ENCODE data around the gene MYH9.

MYH9 gene

DNA sequence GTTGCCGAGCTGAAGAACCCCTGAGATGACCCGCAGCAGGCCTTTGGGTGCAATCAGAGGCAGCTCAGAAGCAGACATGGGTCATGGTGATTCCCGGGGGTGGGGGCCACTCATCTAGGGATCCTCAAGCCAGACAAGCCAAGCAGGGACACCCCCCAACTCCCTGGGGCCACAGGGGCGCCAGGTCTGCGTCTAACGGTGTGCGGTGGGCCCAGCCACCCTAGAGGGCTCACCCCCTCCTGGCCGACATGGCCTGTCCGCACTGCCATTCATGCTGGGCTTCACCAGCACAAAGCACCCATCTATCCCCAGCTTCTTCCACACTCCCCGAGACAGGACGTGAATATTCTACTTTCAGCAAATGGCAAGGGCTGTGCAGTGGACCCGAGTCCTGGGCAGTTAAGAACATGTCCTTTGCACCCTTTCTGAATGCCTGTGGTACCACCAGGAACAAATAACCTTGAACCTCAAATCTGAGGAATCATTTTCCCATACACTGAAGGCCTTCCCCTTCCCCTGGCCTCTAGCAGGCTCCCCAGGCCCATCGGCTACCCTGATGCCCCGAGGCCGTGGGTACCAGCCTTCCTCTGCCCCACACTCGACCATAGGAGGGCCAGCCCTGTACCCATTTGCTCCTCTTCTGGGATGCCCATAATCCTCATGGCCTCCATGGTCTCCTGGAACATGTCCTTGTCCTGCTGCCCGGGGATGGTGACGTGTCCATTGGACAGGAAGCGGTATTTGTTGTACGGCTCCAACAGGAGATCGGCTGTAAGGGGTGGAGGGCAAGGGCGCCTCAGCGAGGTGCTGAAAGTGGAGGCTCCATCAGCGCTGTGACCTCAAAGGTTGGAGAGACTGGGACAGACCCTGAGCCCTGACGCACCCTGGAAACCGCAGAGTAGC lies 67.9 kb downstream of the MYH9 start:
- in situ Hi-C loops (cut with MboI; ENCODE audit: low sequenced_read_pairs), result no loop called here

DNA sequence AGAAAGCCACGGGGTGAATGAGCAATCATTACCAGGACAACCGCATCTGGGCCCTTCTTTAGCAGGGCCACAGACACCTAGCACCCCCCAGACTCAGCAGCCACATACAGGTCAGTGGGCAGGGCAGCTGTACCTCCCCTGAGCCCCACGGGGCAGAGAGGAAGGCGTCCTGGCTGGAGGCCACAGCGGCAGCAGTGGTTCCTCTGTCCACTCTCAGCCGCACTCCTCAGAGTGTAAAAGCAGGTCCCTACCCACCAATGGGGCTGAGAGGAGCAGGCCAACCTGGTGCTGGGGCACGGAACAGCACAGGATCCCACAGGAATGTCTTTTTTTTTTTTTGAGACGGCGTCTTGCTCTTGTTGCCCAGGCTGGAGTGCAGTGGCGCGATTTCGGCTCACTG lies 69.3 kb downstream of the MYH9 start:
- in situ Hi-C loops (cut with MboI; ENCODE audit: low sequenced_read_pairs), result no loop called here

DNA sequence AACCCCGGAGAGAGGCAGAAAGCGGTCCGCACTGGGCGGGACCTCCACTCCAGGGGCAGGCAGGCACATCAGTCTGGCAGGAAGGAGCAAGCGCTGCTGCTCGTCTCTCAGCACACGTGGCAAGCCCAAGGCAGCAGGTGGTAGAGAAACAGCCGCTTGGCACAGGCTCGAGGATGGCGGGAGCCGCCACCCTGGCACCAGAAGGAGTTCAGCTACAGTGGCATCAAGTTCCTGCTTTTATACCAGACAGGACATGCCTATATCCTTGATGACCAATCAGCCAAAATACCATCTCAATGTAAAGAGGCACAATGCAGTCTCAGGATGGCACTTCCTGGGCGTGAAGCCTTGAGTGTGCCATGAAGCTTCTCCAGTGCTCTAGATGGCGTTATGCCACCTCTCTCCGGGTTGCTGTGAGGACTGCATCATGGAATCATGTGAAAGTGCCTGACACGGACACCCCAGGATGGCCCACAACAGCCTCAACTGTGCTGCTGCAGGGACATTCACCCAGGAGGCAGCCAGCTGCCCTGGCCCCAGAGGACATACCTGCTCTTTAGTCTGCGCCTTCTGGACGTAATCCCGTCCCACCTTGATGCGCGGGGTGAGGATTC lies 70.0 kb downstream of the MYH9 start:
- in situ Hi-C loops (cut with MboI; ENCODE audit: low sequenced_read_pairs), result no loop called here

DNA sequence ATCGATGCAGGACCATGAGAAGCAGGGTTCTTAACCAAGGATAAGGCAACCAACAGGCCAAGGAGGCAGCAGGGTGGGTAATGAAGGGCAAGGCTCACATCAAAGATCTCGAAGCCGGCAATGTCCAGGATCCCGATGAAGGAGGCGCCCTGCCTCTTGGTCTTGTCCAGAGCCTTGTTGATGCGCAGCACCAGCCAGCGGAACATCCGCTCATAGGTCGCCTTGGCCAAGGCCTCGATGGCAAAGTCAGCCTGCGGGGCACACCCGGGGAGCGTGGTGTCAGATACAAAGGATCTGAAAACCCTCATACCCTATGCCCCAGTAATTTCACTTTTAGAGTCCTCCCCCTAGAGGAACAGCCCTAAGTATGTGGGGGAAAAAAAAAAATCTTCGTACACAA lies 71.3 kb downstream of the MYH9 start:
- in situ Hi-C loops (cut with MboI; ENCODE audit: low sequenced_read_pairs), result no loop called here

DNA sequence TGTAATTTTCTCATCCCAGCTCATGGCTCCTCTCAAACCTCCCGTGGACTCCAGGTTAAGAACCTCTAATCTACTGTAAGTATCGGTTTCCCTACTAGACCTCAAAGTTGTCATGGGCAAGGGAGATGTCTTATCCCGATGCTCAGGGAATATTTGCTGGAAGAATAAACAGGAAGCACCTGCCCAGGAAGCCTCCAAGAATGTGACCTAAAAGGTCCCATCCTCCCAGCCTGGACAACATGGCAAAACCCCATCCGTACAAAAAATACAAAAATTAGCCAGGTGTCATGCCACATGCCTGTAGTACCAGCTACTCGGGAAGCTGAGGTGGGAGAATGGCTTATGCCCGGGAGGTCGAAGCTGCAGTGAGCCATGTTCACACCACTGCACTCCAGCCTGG lies 72.4 kb downstream of the MYH9 start:
- in situ Hi-C loops (cut with MboI; ENCODE audit: low sequenced_read_pairs), result no loop called here

DNA sequence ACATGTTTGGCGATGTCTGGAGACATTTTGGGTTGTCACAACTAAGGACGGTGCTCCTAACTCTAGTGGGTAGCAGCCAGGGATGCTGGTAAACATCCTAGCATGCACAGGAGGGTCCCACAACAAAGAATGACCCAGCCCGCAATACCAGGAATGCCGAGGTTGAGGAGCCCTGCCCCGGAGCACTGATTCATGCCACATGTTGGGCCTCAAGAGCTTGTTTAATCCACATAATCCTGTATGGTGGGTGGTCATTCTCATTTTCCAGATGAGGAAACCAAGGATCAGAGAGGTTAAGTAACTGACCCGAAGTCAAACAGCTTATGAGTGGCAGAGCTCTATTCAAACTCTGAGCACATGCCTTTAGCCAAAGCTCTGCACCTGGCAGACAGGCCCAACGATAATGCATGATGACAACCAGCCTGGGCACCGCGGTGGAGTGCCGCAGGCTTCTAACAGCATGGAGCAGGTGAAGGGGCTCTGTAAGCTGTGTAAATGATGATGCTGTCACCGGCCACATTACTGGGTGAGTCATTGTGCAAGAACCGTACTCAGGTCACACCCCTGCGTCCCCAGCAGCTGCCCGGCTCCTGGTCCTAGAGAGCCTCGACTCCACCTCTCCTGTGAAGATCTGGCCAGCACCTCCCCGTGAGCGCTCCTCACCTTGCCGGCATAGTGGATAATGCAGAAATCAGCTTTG lies 76.2 kb downstream of the MYH9 start:
- in situ Hi-C loops (cut with MboI; ENCODE audit: low sequenced_read_pairs), result no loop called here

DNA sequence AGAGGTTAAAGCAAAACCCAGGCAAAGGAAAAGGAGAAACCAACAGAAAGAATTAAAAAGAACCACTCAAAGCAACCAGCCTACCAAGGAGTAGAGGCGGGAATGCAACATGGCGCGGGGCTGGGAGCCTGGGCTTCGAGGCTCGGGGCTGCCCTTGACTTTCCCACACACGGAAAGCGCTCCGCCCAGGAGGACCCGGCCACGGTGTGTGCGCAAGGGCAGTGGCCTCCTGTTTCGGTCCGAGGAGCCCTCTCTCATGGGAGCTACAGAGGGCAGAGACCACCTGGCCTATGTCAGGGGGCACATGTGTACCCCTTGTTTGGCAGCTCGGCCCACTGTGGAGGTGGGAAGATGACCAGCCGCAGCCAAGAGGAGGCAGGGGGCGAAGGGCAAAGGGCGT lies 78.9 kb downstream of the MYH9 start:
- in situ Hi-C loops (cut with MboI; ENCODE audit: low sequenced_read_pairs), result no loop called here

DNA sequence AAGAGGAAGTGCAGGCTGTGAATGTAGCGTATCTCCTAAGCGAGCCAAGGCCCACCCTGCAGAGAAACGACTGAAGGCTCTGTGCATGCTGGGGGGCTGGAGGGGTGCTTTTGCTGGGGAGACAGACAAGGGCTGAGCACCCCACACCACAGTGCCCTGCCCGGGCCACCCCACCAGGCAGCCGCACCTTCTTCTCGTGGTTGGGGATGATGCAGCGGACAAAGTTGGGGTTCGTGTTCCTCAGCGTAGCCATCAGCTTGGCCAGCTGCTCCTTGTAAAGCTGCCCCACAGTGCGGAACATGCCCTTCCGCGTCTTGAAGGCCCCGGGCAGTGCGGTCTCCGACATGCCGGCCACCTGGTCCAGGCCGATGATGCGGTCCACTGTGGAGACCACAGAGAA lies 81.5 kb downstream of the MYH9 start:
- in situ Hi-C loops (cut with MboI; ENCODE audit: low sequenced_read_pairs), result no loop called here

DNA sequence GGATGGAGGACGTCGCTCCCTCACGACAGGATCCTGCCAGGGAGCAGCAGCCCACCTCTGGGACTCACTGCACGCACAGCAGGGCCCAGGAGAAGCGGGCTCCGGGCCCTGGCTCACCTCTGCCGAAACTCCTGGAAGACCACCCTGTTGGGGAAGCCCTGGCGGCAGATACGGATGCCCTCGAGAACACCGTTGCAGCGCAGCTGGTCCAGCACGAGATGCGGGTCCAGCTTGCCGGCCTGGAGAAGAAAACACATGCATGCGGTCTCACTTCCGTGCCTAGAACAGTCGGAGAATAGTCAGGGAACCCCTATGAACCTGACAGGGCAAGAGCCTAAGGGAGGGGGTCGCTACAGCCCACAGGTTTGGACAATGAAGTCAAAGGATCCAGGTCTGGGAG lies 82.0 kb downstream of the MYH9 start:
- in situ Hi-C loops (cut with MboI; ENCODE audit: low sequenced_read_pairs), result no loop called here

DNA sequence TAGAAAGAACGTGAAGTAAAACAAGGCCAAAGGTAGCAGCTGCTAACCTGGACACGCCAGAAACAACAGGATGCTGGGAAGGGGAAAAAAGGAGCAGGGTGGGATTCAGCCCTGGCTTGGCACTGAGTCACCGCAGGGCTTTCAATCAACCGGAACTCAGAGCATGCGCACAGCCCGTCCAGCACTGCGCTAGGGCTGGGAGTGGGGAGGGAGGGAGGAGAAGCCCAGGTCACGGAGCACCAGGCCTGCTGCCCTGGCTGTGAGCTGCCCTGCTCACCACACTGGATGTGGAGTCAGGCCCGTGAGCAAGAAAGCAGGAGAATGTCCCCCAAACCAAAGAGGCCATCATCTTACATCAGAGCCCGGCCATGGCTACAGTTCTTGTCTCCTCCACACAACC lies 83.3 kb downstream of the MYH9 start:
- in situ Hi-C loops (cut with MboI; ENCODE audit: low sequenced_read_pairs), result no loop called here

DNA sequence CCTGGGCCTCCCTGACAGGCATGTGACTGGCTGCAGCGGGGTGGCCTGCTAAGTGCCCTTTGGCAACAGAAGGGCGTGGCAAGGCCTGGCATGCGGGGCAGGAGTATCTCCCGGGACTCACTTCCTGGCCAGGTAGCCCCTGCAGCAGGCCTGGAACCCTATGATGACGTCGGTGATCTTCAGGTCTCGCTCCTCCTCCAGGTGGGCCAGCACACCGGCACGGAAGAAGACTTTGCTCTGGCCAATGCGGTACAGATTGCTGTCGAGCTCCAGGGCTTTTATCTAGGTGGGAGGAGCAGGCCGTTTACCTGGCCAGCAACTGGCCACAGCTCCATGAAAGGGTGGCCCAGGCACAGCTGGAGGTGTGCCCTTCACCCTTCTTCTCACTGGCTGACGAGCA lies 83.9 kb downstream of the MYH9 start:
- in situ Hi-C loops (cut with MboI; ENCODE audit: low sequenced_read_pairs), result no loop called here

DNA sequence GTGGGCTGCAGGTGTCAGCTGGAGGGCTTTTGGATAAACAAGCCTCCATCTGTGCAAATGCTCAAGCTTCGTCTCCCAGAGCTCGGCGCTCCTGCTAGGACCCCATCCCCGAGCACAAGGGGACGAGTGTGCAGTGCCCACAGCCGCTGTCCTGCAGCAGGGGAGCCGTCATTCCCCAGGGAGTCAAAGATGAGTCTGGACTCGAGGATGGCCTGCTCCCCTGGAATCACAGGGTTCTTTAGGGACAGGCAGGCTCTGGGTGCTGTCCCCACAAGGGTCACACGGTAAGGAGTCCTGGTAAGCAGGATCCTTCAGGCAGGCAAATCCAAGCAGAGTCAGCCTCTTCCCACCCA lies 84.7 kb downstream of the MYH9 start:
- in situ Hi-C loops (cut with MboI; ENCODE audit: low sequenced_read_pairs), result no loop called here

DNA sequence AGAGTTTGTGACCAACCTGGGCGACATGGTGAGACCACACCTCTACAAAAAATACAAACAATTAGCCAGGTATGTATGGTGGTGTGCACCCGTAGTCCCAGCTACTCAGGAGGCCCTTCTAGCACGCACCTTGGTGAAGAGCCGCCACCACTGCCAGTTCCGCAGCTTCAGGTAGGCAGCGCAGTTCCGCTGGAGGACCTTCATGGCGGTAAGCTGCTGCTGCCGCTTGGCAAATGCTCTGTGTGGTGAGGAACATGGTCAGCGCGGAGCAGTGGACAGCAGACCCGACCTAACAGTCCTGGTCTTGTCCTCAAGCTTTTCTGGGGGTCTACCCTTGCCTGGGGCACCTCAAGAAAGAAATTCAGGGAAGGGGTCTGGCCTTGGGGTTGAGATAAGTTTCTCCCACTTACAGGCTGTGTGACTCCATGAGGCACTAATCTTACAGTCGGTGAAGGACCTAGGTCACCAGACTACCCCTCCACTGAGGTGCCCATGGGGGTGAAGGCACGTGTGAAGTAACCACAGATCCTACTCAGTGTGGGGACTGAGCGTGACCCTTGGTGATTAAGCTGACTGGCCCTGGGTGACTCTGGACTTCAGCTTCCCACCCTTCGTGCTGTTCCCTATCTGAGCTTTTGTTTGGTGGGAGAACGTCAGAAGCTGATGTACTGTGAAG lies 85.2 kb downstream of the MYH9 start:
- in situ Hi-C loops (cut with MboI; ENCODE audit: low sequenced_read_pairs), result no loop called here

DNA sequence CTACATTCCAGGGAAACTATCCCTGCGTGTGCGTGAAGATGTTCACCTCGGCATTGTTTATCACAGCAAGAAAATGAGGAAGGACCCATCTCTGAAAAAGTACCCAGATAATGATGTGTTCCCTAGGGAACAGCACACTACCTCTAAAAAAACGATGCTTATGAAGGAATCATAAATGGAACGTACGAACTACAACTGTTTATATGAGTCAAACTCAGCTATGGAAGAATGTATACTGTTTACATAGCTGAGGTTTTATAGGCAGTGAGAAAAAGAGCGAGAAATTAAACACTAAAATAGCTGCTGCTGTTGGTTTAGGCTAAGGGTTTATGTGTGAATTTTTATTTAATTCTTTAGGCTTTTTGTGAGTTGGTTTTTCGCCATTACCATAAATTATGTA lies 85.9 kb downstream of the MYH9 start:
- in situ Hi-C loops (cut with MboI; ENCODE audit: low sequenced_read_pairs), result no loop called here

DNA sequence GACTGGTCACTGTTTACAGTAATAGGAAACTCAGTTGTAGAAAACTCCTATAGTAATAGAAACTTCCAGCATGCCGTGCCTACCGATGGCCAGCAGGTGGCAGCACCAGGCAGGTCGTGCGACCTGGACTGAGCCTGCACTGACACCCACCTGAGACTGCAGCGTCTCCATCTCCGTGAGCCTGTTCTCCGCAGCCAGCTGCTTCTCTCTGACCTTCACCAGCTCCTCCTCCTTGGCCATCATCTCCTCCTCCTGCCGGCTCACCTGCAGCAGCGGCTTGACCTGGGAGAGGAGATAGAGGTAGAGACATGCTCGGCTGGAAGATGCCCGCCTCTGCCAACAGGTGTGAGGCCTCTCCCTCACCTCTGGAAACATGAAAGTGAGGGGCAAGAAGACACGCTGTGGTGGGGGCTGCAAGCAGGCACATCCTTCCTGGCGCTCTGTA lies 86.4 kb downstream of the MYH9 start:
- in situ Hi-C loops (cut with MboI; ENCODE audit: low sequenced_read_pairs), result no loop called here

DNA sequence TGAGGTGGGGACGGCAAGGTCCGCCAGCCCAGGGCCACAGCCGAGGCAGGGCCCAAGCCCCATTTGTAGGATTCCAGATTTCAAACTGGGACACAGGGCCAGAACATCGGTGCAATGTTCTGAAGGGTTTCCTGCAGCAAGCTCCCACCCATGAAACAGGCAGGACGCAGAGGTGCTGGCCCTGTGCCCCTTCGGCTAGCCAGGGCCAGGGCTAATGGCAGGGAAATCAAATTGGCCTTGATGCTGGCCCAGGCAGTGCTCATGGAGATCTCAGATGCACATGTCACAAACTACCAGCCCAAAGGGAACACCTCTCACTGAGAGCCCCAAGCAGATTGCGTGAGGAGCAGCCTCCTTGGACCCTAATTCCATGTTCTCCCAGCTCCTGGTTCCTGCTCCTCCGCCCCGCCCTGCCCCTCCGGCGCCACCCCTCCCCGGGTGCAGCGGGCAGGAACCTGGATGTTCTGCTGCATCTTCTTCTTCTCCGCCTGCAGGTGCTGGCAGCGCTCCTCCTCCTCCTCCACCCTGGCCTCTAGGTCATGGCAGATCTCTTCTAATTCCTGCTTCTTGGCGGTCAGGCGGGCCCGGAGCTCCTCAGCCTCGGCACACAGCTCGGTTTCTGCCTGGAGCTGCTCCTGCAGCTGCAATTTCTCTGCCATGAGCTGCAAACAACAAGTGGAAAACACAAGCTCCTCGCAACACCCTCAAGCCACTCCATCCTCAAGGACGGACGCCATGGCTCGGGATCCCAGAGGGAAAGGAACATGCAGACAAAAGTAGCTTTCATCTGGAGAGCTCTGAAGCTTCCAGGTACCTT lies 87.2 kb downstream of the MYH9 start:
- in situ Hi-C loops (cut with MboI; ENCODE audit: low sequenced_read_pairs), result no loop called here

DNA sequence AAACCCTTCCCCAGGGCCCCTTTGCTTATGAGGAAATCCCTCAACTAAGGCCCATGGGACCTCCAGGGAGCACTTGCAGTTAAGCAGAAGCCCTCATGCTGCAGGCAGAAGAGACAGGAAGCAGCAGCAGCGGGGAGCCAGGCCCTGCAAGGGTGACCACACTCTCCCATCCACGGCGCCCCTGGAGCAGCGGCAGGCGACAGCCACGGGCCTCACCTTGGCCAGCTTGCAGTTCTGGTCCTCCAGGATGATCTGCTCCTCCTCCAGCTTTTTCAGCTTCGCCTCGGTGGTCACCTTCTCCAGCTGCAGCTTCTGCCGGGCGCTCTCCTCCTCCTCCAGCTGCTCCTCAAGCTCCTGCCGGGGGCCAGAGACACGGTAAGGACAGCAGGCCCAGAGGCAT lies 87.9 kb downstream of the MYH9 start:
- in situ Hi-C loops (cut with MboI; ENCODE audit: low sequenced_read_pairs), result loop anchor here (5.0 kb wide), 1 partner anchor 177 kb away; no protein-coding TSS in a partner anchor

DNA sequence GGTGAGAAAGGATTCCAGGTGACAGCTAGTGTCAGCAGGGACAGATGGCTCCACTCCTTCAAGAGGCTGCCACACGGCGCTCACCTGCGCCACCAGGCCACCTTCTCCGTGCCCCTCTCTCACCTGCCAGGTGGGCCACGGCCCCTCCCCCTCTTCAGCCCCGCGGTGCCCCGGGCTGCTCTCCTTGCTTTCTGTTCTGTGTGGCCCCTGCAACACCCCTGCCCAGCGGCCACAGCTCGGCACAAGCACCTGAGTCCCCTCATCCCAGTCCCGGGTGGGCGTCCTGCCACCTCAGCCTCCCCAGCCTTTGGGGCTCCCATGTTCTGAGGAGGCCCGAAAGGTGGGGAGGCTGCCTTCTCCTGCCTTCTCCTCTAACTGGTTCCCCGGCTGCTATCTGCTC lies 88.5 kb downstream of the MYH9 start:
- in situ Hi-C loops (cut with MboI; ENCODE audit: low sequenced_read_pairs), result loop anchor here (5.0 kb wide), 1 partner anchor 178 kb away; no protein-coding TSS in a partner anchor

DNA sequence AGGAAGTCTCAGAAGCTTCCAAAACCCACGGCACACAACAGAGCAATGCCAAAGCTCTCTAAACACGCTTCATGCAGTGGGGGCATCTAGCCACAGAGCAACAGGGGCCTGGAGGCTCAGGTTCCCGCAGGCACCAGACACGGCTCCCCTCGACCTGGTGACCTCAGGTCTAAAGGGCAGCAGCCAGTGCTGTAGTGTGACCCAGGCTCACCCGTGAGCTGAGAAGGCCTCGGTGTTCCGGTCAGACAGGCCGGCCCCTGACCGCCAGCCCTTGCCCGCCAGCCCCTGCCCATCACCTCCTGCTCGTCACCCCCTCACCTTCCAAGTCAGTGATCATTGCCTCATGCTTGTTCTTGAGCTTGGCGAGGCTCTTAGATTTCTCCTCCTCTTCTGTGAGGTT lies 89.2 kb downstream of the MYH9 start:
- in situ Hi-C loops (cut with MboI; ENCODE audit: low sequenced_read_pairs), result loop anchor here (5.0 kb wide), 1 partner anchor 179 kb away; no protein-coding TSS in a partner anchor

DNA sequence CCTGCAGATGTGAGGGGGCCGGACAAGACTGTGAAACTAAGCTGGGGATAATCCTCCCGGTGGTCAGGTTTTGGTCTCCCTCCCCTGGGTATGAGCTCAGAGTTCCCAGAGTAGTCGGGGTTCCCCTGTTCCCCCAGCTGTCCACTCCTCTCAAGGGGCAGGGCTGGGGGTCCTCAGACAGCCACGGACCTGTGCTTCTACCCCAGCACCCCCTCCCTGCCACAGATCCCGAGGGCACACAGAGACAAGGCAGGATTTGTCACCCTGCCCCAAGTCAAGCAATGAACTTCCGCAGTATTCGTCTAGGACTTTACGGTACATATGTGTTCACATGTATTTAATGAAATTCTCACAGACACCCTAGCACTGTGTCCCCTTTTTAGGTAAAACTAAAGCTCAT lies 89.6 kb downstream of the MYH9 start:
- in situ Hi-C loops (cut with MboI; ENCODE audit: low sequenced_read_pairs), result loop anchor here (5.0 kb wide), 1 partner anchor 179 kb away; no protein-coding TSS in a partner anchor

Measured in HL-60/S4 (cell line).